Upper lobe of left lung (tissue), 4 donors: ENCODE results near the gene CARS2.

Source experiments
- EP300 ChIP-seq, 4 donors: sonication (generic); formaldehyde crosslinking; IDR thresholded peaks; one replicate each; pipeline ENCODE4 v1.5.1; 2017; ENCODE audit warnings: antibody characterized with exemption in 4 of 4, control low read depth in 2 of 4
- POLR2A ChIP-seq, 4 donors: fragments of 450-650 bp; IDR thresholded peaks; one replicate each; pipeline ENCODE4 v1.5.1; 2016 to 2017; ENCODE audit warnings: antibody characterized with exemption in 4 of 4, mild to moderate bottlenecking in 2 of 4
- POLR2AphosphoS5 ChIP-seq, 2 donors: sonication (generic); formaldehyde crosslinking; IDR thresholded peaks; one replicate each; pipeline ENCODE4 v1.5.1; 2017; ENCODE audit warnings: antibody characterized with exemption in 2 of 2
- TF ChIP-seq, protein P1 (sequence below), 6 experiments: fragments of 450-650 bp in 4 of 6; fragments of 200-600 bp in 2 of 6; sonication (generic) in 2 of 6; IDR thresholded peaks; one replicate each; pipeline ENCODE4 v1.5.1; 2016 to 2019; ENCODE audit warnings: antibody characterized with exemption in 6 of 6

DNA sequence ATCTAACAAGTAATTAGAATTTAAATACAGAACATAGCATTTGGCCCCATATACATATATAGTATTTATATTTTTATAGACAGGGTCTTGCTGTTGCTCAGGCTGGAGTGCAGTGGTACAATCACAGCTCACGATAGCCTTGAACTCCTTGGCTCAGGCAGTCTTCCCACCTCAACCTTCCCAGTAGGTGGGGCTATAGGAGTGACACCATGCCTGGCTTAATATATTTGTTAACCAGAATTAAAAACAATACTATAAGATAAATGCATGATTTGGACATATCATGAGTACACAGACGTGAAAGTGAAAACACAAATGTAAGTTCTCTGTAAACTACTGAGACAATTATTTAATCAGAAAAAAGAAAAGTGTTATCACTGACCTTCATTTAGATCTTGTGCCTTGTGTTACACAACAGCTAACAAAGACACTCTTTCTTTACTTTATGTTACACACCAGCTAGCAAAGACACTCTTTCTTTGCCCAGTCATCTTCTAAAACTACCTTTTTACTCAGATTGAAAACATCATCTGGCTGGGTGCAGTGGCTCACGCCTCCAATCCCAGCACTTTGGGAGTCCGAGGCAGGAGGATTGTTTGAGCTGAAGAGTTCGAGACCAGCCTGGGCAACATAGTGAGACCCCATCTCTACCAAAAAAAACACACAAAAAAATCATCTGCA is 22.6 kb downstream of the CARS2 start:
- TF ChIP-seq, protein P1, sequence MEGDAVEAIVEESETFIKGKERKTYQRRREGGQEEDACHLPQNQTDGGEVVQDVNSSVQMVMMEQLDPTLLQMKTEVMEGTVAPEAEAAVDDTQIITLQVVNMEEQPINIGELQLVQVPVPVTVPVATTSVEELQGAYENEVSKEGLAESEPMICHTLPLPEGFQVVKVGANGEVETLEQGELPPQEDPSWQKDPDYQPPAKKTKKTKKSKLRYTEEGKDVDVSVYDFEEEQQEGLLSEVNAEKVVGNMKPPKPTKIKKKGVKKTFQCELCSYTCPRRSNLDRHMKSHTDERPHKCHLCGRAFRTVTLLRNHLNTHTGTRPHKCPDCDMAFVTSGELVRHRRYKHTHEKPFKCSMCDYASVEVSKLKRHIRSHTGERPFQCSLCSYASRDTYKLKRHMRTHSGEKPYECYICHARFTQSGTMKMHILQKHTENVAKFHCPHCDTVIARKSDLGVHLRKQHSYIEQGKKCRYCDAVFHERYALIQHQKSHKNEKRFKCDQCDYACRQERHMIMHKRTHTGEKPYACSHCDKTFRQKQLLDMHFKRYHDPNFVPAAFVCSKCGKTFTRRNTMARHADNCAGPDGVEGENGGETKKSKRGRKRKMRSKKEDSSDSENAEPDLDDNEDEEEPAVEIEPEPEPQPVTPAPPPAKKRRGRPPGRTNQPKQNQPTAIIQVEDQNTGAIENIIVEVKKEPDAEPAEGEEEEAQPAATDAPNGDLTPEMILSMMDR (IDR thresholded peaks at IDR 0.05) = peak in 3 of 6 experiments; percentile 21 to 41 (median 41)
- no peak for TF ChIP-seq POLR2A (IDR thresholded peaks at IDR 0.05)
- TF ChIP-seq EP300 (IDR thresholded peaks at IDR 0.05) = no peak
- no peak for TF ChIP-seq POLR2AphosphoS5 (IDR thresholded peaks at IDR 0.05)
